Fibroblast of skin of right biceps (primary cell): ENCODE data around the gene ITCH.
"Not testable (repeated sequence)": the region's sequence is repeated elsewhere in the genome, so short reads cannot be mapped to it uniquely, and the experiment has no call there.

Experiments used
- DNase-seq: peaks from one replicate; pipeline ENCODE4 v3.0.0-alpha.2; 2013

The ITCH gene

GRCh38 chr20:34472246-34472925, 109.3 kb downstream of the ITCH start:
- DNase-seq: peak; percentile 63

GRCh38 chr20:34473262-34473883, 110.3 kb downstream of the ITCH start:
- DNase-seq: peak; percentile 49

GRCh38 chr20:34475979-34476736, 113.1 kb downstream of the ITCH start:
- peak; percentile 26 for DNase-seq

GRCh38 chr20:34479627-34480026, 116.6 kb downstream of the ITCH start:
- no peak for DNase-seq

- DNase-seq: not testable (repeated sequence)
Measured at GRCh38 chr20:34482154-34482553, 119.1 kb downstream of the ITCH start.

- DNase-seq: not testable (repeated sequence)
Measured at GRCh38 chr20:34483585-34484220, 120.6 kb downstream of the ITCH start.

- DNase-seq: no peak
Measured at GRCh38 chr20:34485068-34485634, 122.1 kb downstream of the ITCH start.

- no peak for DNase-seq
Measured at GRCh38 chr20:34491226-34491931, 128.3 kb downstream of the ITCH start.

- no peak for DNase-seq
Measured at GRCh38 chr20:34491932-34492509, 128.9 kb downstream of the ITCH start.

GRCh38 chr20:34493646-34494045, 130.6 kb downstream of the ITCH start:
- no peak for DNase-seq

GRCh38 chr20:34495307-34495706, 132.2 kb downstream of the ITCH start:
- DNase-seq: no peak

GRCh38 chr20:34495916-34496315, 132.8 kb downstream of the ITCH start:
- DNase-seq: no peak

- not testable (repeated sequence) for DNase-seq
Measured at GRCh38 chr20:34497596-34497995, 134.5 kb downstream of the ITCH start.

- DNase-seq: no peak
Measured at GRCh38 chr20:34500823-34501222, 137.8 kb downstream of the ITCH start.

- no peak for DNase-seq
Measured at GRCh38 chr20:34506480-34506879, 143.4 kb downstream of the ITCH start.

GRCh38 chr20:34507702-34508413, 144.8 kb downstream of the ITCH start:
- no peak for DNase-seq

GRCh38 chr20:34510575-34510974, 147.5 kb downstream of the ITCH start:
- DNase-seq: no peak

GRCh38 chr20:34511891-34512265, 148.8 kb downstream of the ITCH start:
- DNase-seq: no peak

- no peak for DNase-seq
Measured at GRCh38 chr20:34512266-34512954, 149.3 kb downstream of the ITCH start.

GRCh38 chr20:34512955-34513419, 149.9 kb downstream of the ITCH start:
- no peak for DNase-seq

GRCh38 chr20:34514034-34514433, 151.0 kb downstream of the ITCH start:
- not testable (repeated sequence) for DNase-seq
